A673 (cell line): ENCODE data around the gene C13orf42.

Source experiments
- EZH2 ChIP-seq: fragments of 200-600 bp; sonication (generic); IDR thresholded peaks from 2 replicates; pipeline ENCODE4 v1.6.1; 2017; ENCODE audit warnings: borderline replicate concordance, low read depth, mild to moderate bottlenecking, mixed read lengths, antibody characterized with exemption, low read length; ENCODE audit not compliant: poor library complexity, severe bottlenecking
- TF ChIP-seq, protein P1 (sequence below): fragments of 300-800, 200-600 bp; sonication (generic); conservative IDR thresholded peaks from 2 replicates; pipeline ENCODE4 v1.5.1; 2017; ENCODE audit warnings: low read depth, mild to moderate bottlenecking, antibody characterized with exemption, low read length, moderate library complexity, mixed read lengths

DNA sequence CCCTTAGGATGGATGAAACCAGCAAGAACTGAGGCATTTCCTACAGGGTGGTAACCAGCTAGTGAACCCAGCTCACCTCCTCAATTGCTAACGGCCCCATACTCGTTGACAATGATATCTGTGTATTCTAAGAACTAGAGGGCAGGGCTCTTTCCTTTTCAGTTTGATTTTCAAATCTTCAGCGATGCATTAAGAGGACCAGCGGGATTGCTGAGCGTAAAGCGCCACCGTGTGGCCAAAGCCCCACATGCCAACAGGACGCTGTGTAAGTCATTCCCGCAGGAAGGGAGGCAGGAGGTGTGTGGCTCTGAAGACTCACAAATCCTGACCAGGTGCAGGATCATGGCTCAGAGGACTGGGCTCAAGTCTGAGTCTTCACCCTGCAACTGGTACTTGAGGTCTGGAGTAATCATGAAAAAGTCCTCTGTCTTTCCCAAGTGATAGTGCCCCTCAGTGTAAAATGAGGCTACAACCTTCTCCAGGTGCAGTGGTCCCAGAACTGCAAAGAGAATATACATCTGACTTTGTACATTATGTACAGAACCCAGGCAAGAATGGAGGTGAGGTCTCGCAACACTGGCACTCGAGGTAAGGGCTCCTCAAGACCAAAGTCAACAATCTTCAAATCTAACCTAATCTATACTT lies 40.9 kb downstream of the C13orf42 start:
- TF ChIP-seq, protein P1, sequence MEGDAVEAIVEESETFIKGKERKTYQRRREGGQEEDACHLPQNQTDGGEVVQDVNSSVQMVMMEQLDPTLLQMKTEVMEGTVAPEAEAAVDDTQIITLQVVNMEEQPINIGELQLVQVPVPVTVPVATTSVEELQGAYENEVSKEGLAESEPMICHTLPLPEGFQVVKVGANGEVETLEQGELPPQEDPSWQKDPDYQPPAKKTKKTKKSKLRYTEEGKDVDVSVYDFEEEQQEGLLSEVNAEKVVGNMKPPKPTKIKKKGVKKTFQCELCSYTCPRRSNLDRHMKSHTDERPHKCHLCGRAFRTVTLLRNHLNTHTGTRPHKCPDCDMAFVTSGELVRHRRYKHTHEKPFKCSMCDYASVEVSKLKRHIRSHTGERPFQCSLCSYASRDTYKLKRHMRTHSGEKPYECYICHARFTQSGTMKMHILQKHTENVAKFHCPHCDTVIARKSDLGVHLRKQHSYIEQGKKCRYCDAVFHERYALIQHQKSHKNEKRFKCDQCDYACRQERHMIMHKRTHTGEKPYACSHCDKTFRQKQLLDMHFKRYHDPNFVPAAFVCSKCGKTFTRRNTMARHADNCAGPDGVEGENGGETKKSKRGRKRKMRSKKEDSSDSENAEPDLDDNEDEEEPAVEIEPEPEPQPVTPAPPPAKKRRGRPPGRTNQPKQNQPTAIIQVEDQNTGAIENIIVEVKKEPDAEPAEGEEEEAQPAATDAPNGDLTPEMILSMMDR, result peak; percentile 91
- TF ChIP-seq EZH2, result no peak
